Measurements from ENCODE around the gene STXBP5L. TPM values are rescaled to one million over a fixed set of nuclear protein-coding genes. Genes with fewer than 3 reads are reported as not detected.

STXBP5L gene
- 10 to 100 TPM; 11.4 to 14.3 (median 12.8) TPM for total RNA-seq
- under 1 TPM in 2 of 3 donors, not detected in 1; under 0.01 to 0.23 TPM for polyA plus RNA-seq

- TF ChIP-seq, protein P1, sequence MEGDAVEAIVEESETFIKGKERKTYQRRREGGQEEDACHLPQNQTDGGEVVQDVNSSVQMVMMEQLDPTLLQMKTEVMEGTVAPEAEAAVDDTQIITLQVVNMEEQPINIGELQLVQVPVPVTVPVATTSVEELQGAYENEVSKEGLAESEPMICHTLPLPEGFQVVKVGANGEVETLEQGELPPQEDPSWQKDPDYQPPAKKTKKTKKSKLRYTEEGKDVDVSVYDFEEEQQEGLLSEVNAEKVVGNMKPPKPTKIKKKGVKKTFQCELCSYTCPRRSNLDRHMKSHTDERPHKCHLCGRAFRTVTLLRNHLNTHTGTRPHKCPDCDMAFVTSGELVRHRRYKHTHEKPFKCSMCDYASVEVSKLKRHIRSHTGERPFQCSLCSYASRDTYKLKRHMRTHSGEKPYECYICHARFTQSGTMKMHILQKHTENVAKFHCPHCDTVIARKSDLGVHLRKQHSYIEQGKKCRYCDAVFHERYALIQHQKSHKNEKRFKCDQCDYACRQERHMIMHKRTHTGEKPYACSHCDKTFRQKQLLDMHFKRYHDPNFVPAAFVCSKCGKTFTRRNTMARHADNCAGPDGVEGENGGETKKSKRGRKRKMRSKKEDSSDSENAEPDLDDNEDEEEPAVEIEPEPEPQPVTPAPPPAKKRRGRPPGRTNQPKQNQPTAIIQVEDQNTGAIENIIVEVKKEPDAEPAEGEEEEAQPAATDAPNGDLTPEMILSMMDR (IDR thresholded peaks at IDR 0.05) = no peak
- TF ChIP-seq POLR2A (IDR thresholded peaks at IDR 0.05) (peak in 1 of 2 donors; percentile 37), POLR2AphosphoS5 (IDR thresholded peaks at IDR 0.05) (peak; percentile 63 to 86 (median 74))
- peak; percentile 90 for DNase-seq
- no peaks in the 10 kb centered on the region for H3K27me3 ChIP-seq
- H3K4me3 ChIP-seq = peak within 1 kb of the TSS; percentile 55 to 64 (median 57)
- 1% methylated on average over 83 of the region's 83 CpGs for WGBS, 2 donors
- H3K4me1 ChIP-seq = peaks cover 0 to 14% (median 11%) of the 10 kb centered on the region in 4 donors
- H3K27ac ChIP-seq = peak within 1 kb of the TSS; percentile 29 to 81 (median 76)
- intact Hi-C loops (cut with DNase I) = loop anchor here (1.0 to 5.0 kb wide), 3 partner anchors 166 to 346 kb away; partner anchors contain the start of genes GTF2E1, NDUFB4 and RABL3
- no peaks in the 10 kb centered on the region for H3K9me3 ChIP-seq
- H3K36me3 ChIP-seq = no peaks in the 10 kb centered on the region
Observed at GRCh38 chr3:120908030-120908794, at the start of gene STXBP5L. STXBP5L (plus strand) TSS chr3:120908205; CDS start chr3:120909579, 1,374 bp downstream.

- Histone ChIP-seq H3K4me3 (no peak overlapping the region), H3K27ac (no peak overlapping the region), H3K36me3 (no peaks in the 10 kb centered on the region), H3K27me3 (no peaks in the 10 kb centered on the region), H3K4me1 (peaks cover 0 to 19% (median 5%) of the 10 kb centered on the region in 4 donors), H3K9me3 (no peaks in the 10 kb centered on the region)
- no peak for DNase-seq
- intact Hi-C loops (cut with DNase I) = loop anchor here (5.0 kb wide), 1 partner anchor 34 kb away; no protein-coding TSS in a partner anchor
- whole genome bisulfite sequencing, 2 donors = 73 to 84% methylated on average over 3 of the region's 3 CpGs
- TF ChIP-seq EP300 (IDR thresholded peaks at IDR 0.05) (no peak), POLR2AphosphoS5 (IDR thresholded peaks at IDR 0.05) (no peak), POLR2A (IDR thresholded peaks at IDR 0.05) (no peak)
- TF ChIP-seq, protein P1 (IDR thresholded peaks at IDR 0.05) = no peak
Observed at GRCh38 chr3:120858521-120858920, 49.5 kb upstream of the STXBP5L start.

GRCh38 chr3:120864541-120864940, 43.5 kb upstream of the STXBP5L start:
- Histone ChIP-seq H3K4me1 (no peaks in the 10 kb centered on the region), H3K27ac (no peak overlapping the region), H3K27me3 (no peaks in the 10 kb centered on the region), H3K4me3 (no peak overlapping the region), H3K36me3 (no peaks in the 10 kb centered on the region), H3K9me3 (no peaks in the 10 kb centered on the region)
- DNase-seq = no peak
- intact Hi-C loops (cut with DNase I) = no loop called here
- TF ChIP-seq POLR2A (IDR thresholded peaks at IDR 0.05) (no peak), EP300 (IDR thresholded peaks at IDR 0.05) (no peak), POLR2AphosphoS5 (IDR thresholded peaks at IDR 0.05) (no peak)
- TF ChIP-seq, protein P1 (IDR thresholded peaks at IDR 0.05) = no peak
- 76 to 80% methylated on average over 5 of the region's 5 CpGs for WGBS, 2 donors

DNA sequence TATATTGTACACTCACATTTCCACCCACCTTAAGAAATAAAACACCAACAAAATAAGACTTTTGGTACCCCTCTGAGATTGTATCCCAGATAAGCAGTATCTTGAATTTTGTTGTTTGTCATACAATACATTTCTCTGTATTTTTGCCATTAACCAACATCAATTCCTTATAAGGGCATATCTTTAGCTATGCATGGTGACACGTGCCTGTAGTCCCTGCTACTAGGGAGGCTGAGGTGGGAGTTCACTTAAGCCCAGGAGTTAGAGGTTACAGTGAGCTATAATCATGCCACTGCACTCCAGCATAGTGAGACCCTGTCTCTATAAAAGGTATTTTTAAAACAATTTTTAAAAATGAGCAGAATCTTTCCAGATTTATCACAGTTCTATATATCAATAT, 32.5 kb upstream of the STXBP5L start:
- intact Hi-C loops (cut with DNase I) = no loop called here
- H3K27ac ChIP-seq = no peak overlapping the region

More for the DNA sequence above, 32.5 kb upstream of the STXBP5L start:
- no peaks in the 10 kb centered on the region for H3K9me3 ChIP-seq
- H3K27me3 ChIP-seq = no peaks in the 10 kb centered on the region
- 72% methylated on average over 1 of the region's 1 CpG for WGBS, 2 donors
- no peak for TF ChIP-seq POLR2A (IDR thresholded peaks at IDR 0.05)
- no peak for TF ChIP-seq EP300 (IDR thresholded peaks at IDR 0.05)
- TF ChIP-seq, protein P1 (IDR thresholded peaks at IDR 0.05) = no peak
- TF ChIP-seq POLR2AphosphoS5 (IDR thresholded peaks at IDR 0.05) = no peak
- H3K4me1 ChIP-seq = peaks cover 0 to 6% (median 0%) of the 10 kb centered on the region in 4 donors
- no peak for DNase-seq
- H3K4me3 ChIP-seq = no peak overlapping the region
- H3K36me3 ChIP-seq = no peaks in the 10 kb centered on the region
